H9 (cell line): ENCODE results near the gene ITSN1. TPM values are rescaled to one million over a fixed set of nuclear protein-coding genes. Genes with fewer than 3 reads are reported as not detected.
"Not testable (repeated sequence)": the region's sequence is repeated elsewhere in the genome, so short reads cannot be mapped to it uniquely, and the experiment has no call there.

ENCODE experiments used
- DNase-seq: peaks from one replicate; pipeline ENCODE4 v3.0.0-alpha.2; 2017
- H2AFZ ChIP-seq: one replicate; pipeline ENCODE4 v1.6.1; 2013; ENCODE audit warnings: mild to moderate bottlenecking, low read length, control low read depth, moderate library complexity
- H2AK5ac ChIP-seq: 2 replicates; pipeline ENCODE4 v1.6.1; 2013; ENCODE audit warnings: low read length, control low read depth, mixed read lengths; ENCODE audit not compliant: insufficient read length
- H2BK120ac ChIP-seq: one replicate; pipeline ENCODE4 v1.6.1; 2013; ENCODE audit warnings: low read depth, mild to moderate bottlenecking, low read length, control low read depth, inconsistent platforms; ENCODE audit not compliant: poor library complexity, severe bottlenecking
- H2BK12ac ChIP-seq: 2 replicates; pipeline ENCODE4 v1.6.1; 2013; ENCODE audit warnings: low read length, control low read depth, mixed read lengths, low read depth; ENCODE audit not compliant: insufficient read length
- H2BK15ac ChIP-seq: 2 replicates; pipeline ENCODE4 v1.6.1; 2013; ENCODE audit warnings: low read depth, low read length, control low read depth
- H2BK20ac ChIP-seq: one replicate; pipeline ENCODE4 v1.6.1; 2013; ENCODE audit warnings: low read depth, mild to moderate bottlenecking, low read length, control low read depth, inconsistent platforms; ENCODE audit not compliant: poor library complexity, severe bottlenecking
- H2BK5ac ChIP-seq: 2 replicates; pipeline ENCODE4 v1.6.1; 2013; ENCODE audit warnings: low read length, control low read depth, mixed read lengths; ENCODE audit not compliant: insufficient read length
- H3K14ac ChIP-seq: 2 replicates; pipeline ENCODE4 v1.6.1; 2013; ENCODE audit warnings: low read length, control low read depth; ENCODE audit not compliant: insufficient read depth
- H3K18ac ChIP-seq: 2 replicates; pipeline ENCODE4 v1.6.1; 2013; ENCODE audit warnings: low read depth, mild to moderate bottlenecking, mixed read lengths, low read length, control low read depth; ENCODE audit not compliant: insufficient read length
- H3K23ac ChIP-seq: 2 replicates; pipeline ENCODE4 v1.6.1; 2013; ENCODE audit warnings: low read length, control low read depth, mixed read lengths, low read depth; ENCODE audit not compliant: insufficient read length
- H3K23me2 ChIP-seq: 2 replicates; pipeline ENCODE4 v1.6.1; 2013; ENCODE audit warnings: low read depth, mild to moderate bottlenecking, mixed read lengths, low read length, control low read depth; ENCODE audit not compliant: insufficient read length, poor library complexity, severe bottlenecking
- H3K27ac ChIP-seq: 2 replicates; pipeline ENCODE4 v1.5.1; 2013; ENCODE audit warnings: low read length, control low read depth, mixed read lengths, low read depth; ENCODE audit not compliant: insufficient read length
- H3K27me3 ChIP-seq: 2 replicates; pipeline ENCODE4 v1.6.1; 2013; ENCODE audit warnings: low read length, control low read depth, inconsistent platforms; ENCODE audit not compliant: insufficient read depth
- H3K4ac ChIP-seq: 2 replicates; pipeline ENCODE4 v1.6.1; 2013; ENCODE audit warnings: low read depth, mild to moderate bottlenecking, control low read depth, inconsistent platforms, low read length, moderate library complexity
- H3K4me1 ChIP-seq: 2 replicates; pipeline ENCODE4 v1.6.1; 2013; ENCODE audit warnings: low read length, control low read depth, inconsistent platforms; ENCODE audit not compliant: insufficient read depth
- H3K4me2 ChIP-seq: 2 replicates; pipeline ENCODE4 v1.6.1; 2013; ENCODE audit warnings: low read length, control low read depth, mixed read lengths; ENCODE audit not compliant: insufficient read length, insufficient read depth
- H3K56ac ChIP-seq: 2 replicates; pipeline ENCODE4 v1.6.1; 2013; ENCODE audit warnings: low read depth, mild to moderate bottlenecking, mixed read lengths, low read length, control low read depth; ENCODE audit not compliant: insufficient read length
- H3K79me1 ChIP-seq: 2 replicates; pipeline ENCODE4 v1.6.1; 2013; ENCODE audit warnings: low read depth, mild to moderate bottlenecking, moderate library complexity, low read length, control low read depth, inconsistent platforms; ENCODE audit not compliant: insufficient read depth, poor library complexity, severe bottlenecking
- H3K79me2 ChIP-seq: 2 replicates; pipeline ENCODE4 v1.6.1; 2013; ENCODE audit warnings: low read length, control low read depth, inconsistent platforms; ENCODE audit not compliant: insufficient read depth
- H3K9ac ChIP-seq: 2 replicates; pipeline ENCODE4 v1.6.1; 2013; ENCODE audit warnings: low read length, control low read depth, mixed read lengths; ENCODE audit not compliant: insufficient read length; ENCODE audit errors: extremely low read depth
- H3K9me3 ChIP-seq: one replicate; pipeline ENCODE4 v1.6.1; 2013; ENCODE audit warnings: low read depth, low read length, inconsistent platforms; ENCODE audit not compliant: control insufficient read depth
- H3T11ph ChIP-seq: one replicate; pipeline ENCODE4 v1.6.1; 2013; ENCODE audit warnings: mild to moderate bottlenecking, low read length, control low read depth, inconsistent platforms
- H4K20me1 ChIP-seq: one replicate; pipeline ENCODE4 v1.6.1; 2013; ENCODE audit not compliant: control insufficient read depth, insufficient read length, insufficient read depth
- H4K5ac ChIP-seq: 2 replicates; pipeline ENCODE4 v1.6.1; 2013; ENCODE audit warnings: low read depth, mild to moderate bottlenecking, mixed read lengths, low read length, control low read depth; ENCODE audit not compliant: insufficient read length
- H4K8ac ChIP-seq: replicated peaks from 2 replicates; pipeline ENCODE4 v1.6.1; 2013; ENCODE audit warnings: low read length, control low read depth, mixed read lengths, low read depth; ENCODE audit not compliant: insufficient read length
- H4K91ac ChIP-seq: 2 replicates; pipeline ENCODE4 v1.6.1; 2013; ENCODE audit warnings: low read depth, mild to moderate bottlenecking, moderate library complexity, mixed read lengths, low read length, control low read depth; ENCODE audit not compliant: insufficient read length
- H3K27ac Mint-ChIP-seq, 3 experiments: 2 replicates in 2 of 3; 3 replicates in 1 of 3; pipeline ENCODE4 v1.8.0; 2020 to 2021; ENCODE audit warnings: mixed read lengths in 3 of 3, mild to moderate bottlenecking in 1 of 3, moderate library complexity in 1 of 3
- H3K27me3 Mint-ChIP-seq: 2 replicates; pipeline ENCODE4 v1.8.0; 2021; ENCODE audit warnings: low read depth, mild to moderate bottlenecking, moderate library complexity, mixed read lengths
- H3K36me3 Mint-ChIP-seq, 3 experiments: 2 replicates in 2 of 3; 3 replicates in 1 of 3; pipeline ENCODE4 v1.8.0; 2020 to 2021; ENCODE audit warnings: low read depth in 3 of 3, mixed read lengths in 3 of 3; ENCODE audit not compliant: insufficient read depth in 1 of 3
- H3K4me1 Mint-ChIP-seq, 2 experiments: 2 replicates each; pipeline ENCODE4 v1.8.0; 2020; ENCODE audit warnings: mixed read lengths in 2 of 2
- H3K4me3 Mint-ChIP-seq, 2 experiments: 2 replicates in 1 of 2; 3 replicates in 1 of 2; pipeline ENCODE4 v1.8.0; 2020 to 2021; ENCODE audit warnings: mild to moderate bottlenecking in 2 of 2, mixed read lengths in 2 of 2, moderate library complexity in 1 of 2
- H3K9me3 Mint-ChIP-seq, 2 experiments: 2 replicates in 1 of 2; 3 replicates in 1 of 2; pipeline ENCODE4 v1.8.0; 2020; ENCODE audit warnings: mild to moderate bottlenecking in 2 of 2, mixed read lengths in 2 of 2, moderate library complexity in 1 of 2
- CTCF ChIP-seq: fragments of 200-600 bp; sonication (generic); conservative IDR thresholded peaks from 3 replicates; pipeline ENCODE4 v1.8.0; 2021; ENCODE audit warnings: antibody characterized with exemption, mild to moderate bottlenecking
- WGBS: extraction: QIAGEN DNeasy Blood & Tissue Kit; methylation state at CpG from one replicate; pipeline ENCODE4 v1.1.7; 2013; ENCODE audit warnings: missing lambda C conversion rate, low lambda C conversion rate, mixed read lengths; ENCODE audit not compliant: insufficient read length; ENCODE audit errors: extremely low coverage; 5-methylcytosine and 5-hydroxymethylcytosine counted together
- total RNA-seq: library from RNA; stranded (reverse); gene quantifications from 2 replicates; pipeline ENCODE4 v1.2.1, GENCODE V29; 2021

The ITSN1 gene
- total RNA-seq, 1 experiment from 2014 or later: 94.2 TPM

GRCh38 chr21:33924766-33925100, 282.4 kb downstream of the ITSN1 start:
- peaks cover 0 to 5% of the 10 kb centered on the region in 2 experiments; a peak in 4 of 5 replicates for H3K9me3 Mint-ChIP-seq
- H2AFZ ChIP-seq: no peak overlapping the region
- TF ChIP-seq CTCF: no peak

DNA sequence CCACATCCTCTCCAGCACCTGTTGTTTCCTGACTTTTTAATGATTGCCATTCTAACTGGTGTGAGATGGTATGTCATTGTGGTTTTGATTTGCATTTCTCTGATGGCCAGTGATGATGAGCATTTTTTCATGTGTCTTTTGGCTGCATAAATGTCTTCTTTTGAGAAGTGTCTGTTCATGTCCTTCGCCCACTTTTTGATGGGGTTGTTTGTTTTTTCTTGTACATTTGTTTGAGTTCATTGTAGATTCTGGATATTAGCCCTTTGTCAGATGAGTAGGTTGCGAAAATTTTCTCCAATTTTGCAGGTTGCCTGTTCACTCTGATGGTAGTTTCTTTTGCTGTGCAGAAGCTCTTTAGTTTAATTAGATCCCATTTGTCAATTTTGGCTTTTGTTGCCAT, 283.9 kb downstream of the ITSN1 start:
- H3K27me3 Mint-ChIP-seq, H4K5ac ChIP-seq, H3K4me1 Mint-ChIP-seq, H3K4ac ChIP-seq, H2BK15ac ChIP-seq, H3K9me3 ChIP-seq, DNase-seq, H2AFZ ChIP-seq, H3K36me3 Mint-ChIP-seq, H3K23me2 ChIP-seq, H2BK20ac ChIP-seq, H2BK12ac ChIP-seq, H2BK5ac ChIP-seq, H3K4me1 ChIP-seq, H4K8ac ChIP-seq, H3K56ac ChIP-seq, H3K27ac ChIP-seq, H3K9ac ChIP-seq, H3K14ac ChIP-seq, H3K18ac ChIP-seq, H3T11ph ChIP-seq, H3K27me3 ChIP-seq, H3K4me3 Mint-ChIP-seq, H3K27ac Mint-ChIP-seq, H2AK5ac ChIP-seq, H3K9me3 Mint-ChIP-seq, H4K20me1 ChIP-seq, H3K79me2 ChIP-seq, H3K23ac ChIP-seq, H3K4me2 ChIP-seq, H3K79me1 ChIP-seq, H2BK120ac ChIP-seq, H4K91ac ChIP-seq: not testable (repeated sequence)
- no CpG with 5 or more reads among the region's 2 CpGs for WGBS

More at GRCh38 chr21:33924766-33925100, 282.4 kb downstream of the ITSN1 start:
- Histone ChIP-seq H3K23me2 (no peaks in the 10 kb centered on the region), H3K4ac (no peak overlapping the region), H4K8ac (no peak overlapping the region), H2BK12ac (no peak overlapping the region), H4K91ac (no peak overlapping the region), H3K18ac (no peak overlapping the region), H3K9ac (no peak overlapping the region), H3K23ac (no peak overlapping the region), H3K79me1 (no peaks in the 10 kb centered on the region), H3K79me2 (no peaks in the 10 kb centered on the region), H3K27ac (no peak overlapping the region), H2BK5ac (no peak overlapping the region), H3T11ph (no peak overlapping the region), H4K5ac (no peak overlapping the region), H3K14ac (no peak overlapping the region), H3K56ac (no peak overlapping the region), H3K4me1 (no peaks in the 10 kb centered on the region), H2BK20ac (no peak overlapping the region), H2AK5ac (no peak overlapping the region), H3K9me3 (no peaks in the 10 kb centered on the region), H4K20me1 (no peaks in the 10 kb centered on the region), H3K4me2 (no peak overlapping the region), H2BK120ac (no peak overlapping the region), H3K27me3 (no peaks in the 10 kb centered on the region), H2BK15ac (no peak overlapping the region)
- WGBS: no CpG with 5 or more reads among the region's 3 CpGs
- Mint-ChIP-seq H3K27ac (peak overlapping the region in 1 of 3 experiments; percentile 17; a peak in 1 of 7 replicates), H3K4me3 (no peak overlapping the region), H3K4me1 (no peaks in the 10 kb centered on the region), H3K36me3 (no peaks in the 10 kb centered on the region; a peak in 1 of 7 replicates), H3K27me3 (peaks cover 5% of the 10 kb centered on the region; the same call in 1 of the 2 replicates)
- no peak for DNase-seq
